H1 (cell line): ENCODE data around the gene MAP7D2. TPM values are rescaled to one million over a fixed set of nuclear protein-coding genes. Genes with fewer than 3 reads are reported as not detected.

Experiments used
- CTCF ChIA-PET: fragments of 300-600 bp; sonication (Branson Sonifier 250); formaldehyde crosslinking; loops from one replicate; lab custom pipeline; 2021; ENCODE audit not compliant: partially characterized antibody; lab: Charles Lee
- POLR2A ChIA-PET: fragments of 300-600 bp; sonication (Branson Sonifier 250); formaldehyde crosslinking; loops from one replicate; lab custom pipeline; 2021; ENCODE audit warnings: inconsistent platforms; ENCODE audit not compliant: partially characterized antibody; lab: Charles Lee
- DNase-seq, 2 experiments: peaks; one replicate each; pipeline versions ENCODE4 v3.0.0 to v3.0.0-alpha.2; 2010 to 2022; ENCODE audit warnings: low spot score in 2 of 2, low read depth in 1 of 2, mixed read lengths in 1 of 2
- FAIRE-seq: peaks from 2 replicates; lab custom pipeline; 2011; peaks lifted over from hg19 to GRCh38; lab: Jason Lieb, UNC
- H2AFZ ChIP-seq: 2 replicates; pipeline ENCODE4 v1.8.1; 2012; ENCODE audit warnings: low read length, inconsistent platforms
- H2AK5ac ChIP-seq: 2 replicates; pipeline ENCODE4 v1.6.1; 2013; ENCODE audit warnings: low read depth, low read length
- H2BK120ac ChIP-seq: replicated peaks from 2 replicates; pipeline ENCODE3; 2013; ENCODE audit warnings: low read depth, low read length, inconsistent platforms
- H2BK12ac ChIP-seq: 2 replicates; pipeline ENCODE4 v1.6.1; 2013; ENCODE audit warnings: low read depth, low read length
- H2BK15ac ChIP-seq: 2 replicates; pipeline ENCODE4 v1.6.1; 2013; ENCODE audit warnings: low read length
- H2BK20ac ChIP-seq: 2 replicates; pipeline ENCODE4 v1.6.1; 2013; ENCODE audit warnings: low read length
- H2BK5ac ChIP-seq: 2 replicates; pipeline ENCODE4 v1.6.1; 2013; ENCODE audit warnings: low read depth, low read length
- H3K14ac ChIP-seq: 2 replicates; pipeline ENCODE4 v1.6.1; 2013; ENCODE audit warnings: inconsistent platforms; ENCODE audit not compliant: insufficient read length
- H3K18ac ChIP-seq: 2 replicates; pipeline ENCODE4 v1.6.1; 2013; ENCODE audit warnings: low read length; ENCODE audit errors: extremely low read depth
- H3K23ac ChIP-seq: 2 replicates; pipeline ENCODE4 v1.6.1; 2013; ENCODE audit warnings: inconsistent platforms; ENCODE audit not compliant: insufficient read length
- H3K23me2 ChIP-seq: 2 replicates; pipeline ENCODE4 v1.6.1; 2013; ENCODE audit warnings: low read depth, low read length
- H3K27ac ChIP-seq: 2 replicates; pipeline ENCODE4 v1.6.1; 2011; ENCODE audit warnings: low read depth, low read length, inconsistent platforms
- H3K27me3 ChIP-seq, 4 experiments: replicated peaks in 1 of 4; 1 replicate in 1 of 4; 2 replicates in 3 of 4; pipeline versions ENCODE4 v1.6.1 to v1.8.1; 2011 to 2013; ENCODE audit warnings: low read length in 3 of 4, mild to moderate bottlenecking in 3 of 4, inconsistent platforms in 2 of 4, mixed read lengths in 2 of 4, moderate library complexity in 1 of 4; ENCODE audit not compliant: control insufficient read depth in 3 of 4, insufficient read depth in 3 of 4; ENCODE audit errors: extremely low read depth in 1 of 4
- H3K36me3 ChIP-seq, 4 experiments: 2 replicates each; pipeline versions ENCODE4 v1.6.1 to v1.8.1; 2011 to 2013; ENCODE audit warnings: mild to moderate bottlenecking in 4 of 4, low read length in 3 of 4, moderate library complexity in 2 of 4, control low read depth in 1 of 4, inconsistent platforms in 1 of 4; ENCODE audit not compliant: insufficient read depth in 4 of 4, control insufficient read depth in 2 of 4
- H3K4ac ChIP-seq: replicated peaks from 2 replicates; pipeline ENCODE3; 2013; ENCODE audit warnings: low read length, low read depth, mixed read lengths, inconsistent platforms; ENCODE audit not compliant: insufficient read length
- H3K4me1 ChIP-seq, 4 experiments: replicated peaks in 1 of 4; 1 replicate in 1 of 4; 2 replicates in 3 of 4; pipeline versions ENCODE4 v1.6.1 to v1.8.1; 2011 to 2013; ENCODE audit warnings: low read length in 3 of 4, inconsistent platforms in 2 of 4, mixed read lengths in 1 of 4; ENCODE audit not compliant: insufficient read depth in 4 of 4, control insufficient read depth in 3 of 4
- H3K4me2 ChIP-seq, 2 experiments: 2 replicates each; pipeline versions ENCODE4 v1.6.1 to v1.8.1; 2011 to 2013; ENCODE audit warnings: low read depth in 2 of 2, low read length in 2 of 2, control low read depth in 1 of 2, inconsistent platforms in 1 of 2, mild to moderate bottlenecking in 1 of 2; ENCODE audit not compliant: insufficient read depth in 1 of 2
- H3K4me3 ChIP-seq, 4 experiments: fragments of 200-600, 300-600 bp in 1 of 4; sonication (generic), shearing (Covaris generic), sonication (Bioruptor Twin) in 1 of 4; 2 replicates each; pipeline versions ENCODE4 v1.5.1 to v1.8.1; 2011 to 2016; ENCODE audit warnings: low read length in 4 of 4, low read depth in 3 of 4, control low read depth in 2 of 4, inconsistent platforms in 2 of 4, mild to moderate bottlenecking in 2 of 4, mixed read lengths in 1 of 4, moderate library complexity in 1 of 4; ENCODE audit not compliant: insufficient read depth in 2 of 4; ENCODE audit errors: extremely low read depth in 1 of 4
- H3K56ac ChIP-seq: replicated peaks from 2 replicates; pipeline ENCODE3; 2013; ENCODE audit warnings: low read depth, mild to moderate bottlenecking, mixed read lengths, low read length, inconsistent platforms; ENCODE audit not compliant: insufficient read length
- H3K79me1 ChIP-seq: 2 replicates; pipeline ENCODE4 v1.6.1; 2013; ENCODE audit warnings: low read depth, low read length, control low read depth
- H3K79me2 ChIP-seq, 2 experiments: 2 replicates each; pipeline versions ENCODE4 v1.6.1 to v1.8.1; 2012 to 2013; ENCODE audit warnings: low read length in 2 of 2, mild to moderate bottlenecking in 2 of 2, inconsistent platforms in 1 of 2; ENCODE audit not compliant: insufficient read depth in 2 of 2, control insufficient read depth in 1 of 2
- H3K9ac ChIP-seq, 4 experiments: replicated peaks in 1 of 4; 1 replicate in 1 of 4; 2 replicates in 3 of 4; pipeline versions ENCODE4 v1.6.1 to v1.8.1; 2011 to 2013; ENCODE audit warnings: low read depth in 3 of 4, low read length in 3 of 4, control low read depth in 2 of 4, mild to moderate bottlenecking in 2 of 4, moderate library complexity in 2 of 4, inconsistent platforms in 1 of 4; ENCODE audit errors: extremely low read depth in 1 of 4
- H3K9me3 ChIP-seq, 2 experiments: 2 replicates each; pipeline versions ENCODE4 v1.6.1 to v1.8.1; 2012 to 2013; ENCODE audit warnings: mild to moderate bottlenecking in 2 of 2, moderate library complexity in 2 of 2, control low read depth in 1 of 2, inconsistent platforms in 1 of 2, low read depth in 1 of 2, low read length in 1 of 2, mixed read lengths in 1 of 2; ENCODE audit not compliant: insufficient read depth in 2 of 2
- H4K20me1 ChIP-seq, 2 experiments: replicated peaks in 1 of 2; 2 replicates each; pipeline versions ENCODE3 to v1.8.1; 2011 to 2013; ENCODE audit warnings: inconsistent platforms in 2 of 2, low read length in 2 of 2, mild to moderate bottlenecking in 1 of 2; ENCODE audit not compliant: insufficient read depth in 2 of 2, control insufficient read depth in 1 of 2
- H4K5ac ChIP-seq: 2 replicates; pipeline ENCODE4 v1.6.1; 2013; ENCODE audit warnings: low read length, low read depth, mixed read lengths, inconsistent platforms; ENCODE audit not compliant: insufficient read length
- H4K8ac ChIP-seq: 2 replicates; pipeline ENCODE4 v1.8.0; 2013; ENCODE audit warnings: mild to moderate bottlenecking, moderate library complexity, low read length, inconsistent platforms; ENCODE audit not compliant: insufficient read depth; ENCODE audit errors: extremely low read depth
- H4K91ac ChIP-seq: replicated peaks from 2 replicates; pipeline ENCODE3; 2013; ENCODE audit warnings: low read length, mixed read lengths, inconsistent platforms; ENCODE audit not compliant: insufficient read length
- ASH2L ChIP-seq: fragments of 200-600, 300-600 bp; sonication (generic); IDR thresholded peaks from one replicate; pipeline ENCODE4 v1.7.1; 2017; ENCODE audit warnings: low read length
- BRCA1 ChIP-seq: IDR thresholded peaks from 2 replicates; pipeline ENCODE4 v1.6.1; 2012; ENCODE audit warnings: low read depth, low read length, improper control_type of control experiment
- CBX5 ChIP-seq: fragments of 300-800, 300-1000 bp; sonication (generic); IDR thresholded peaks from 2 replicates; pipeline ENCODE4 v1.7.1; 2016; ENCODE audit warnings: antibody characterized with exemption, low read length, low read depth
- CHD2 ChIP-seq: IDR thresholded peaks from 2 replicates; pipeline ENCODE4 v1.6.1; 2012; ENCODE audit warnings: low read length, improper control_type of control experiment
- RNF2 ChIP-seq: fragments of 200-900, 300-1000 bp; sonication (generic); IDR thresholded peaks from 2 replicates; pipeline ENCODE4 v1.7.1; 2016; ENCODE audit warnings: borderline replicate concordance, low read depth, mild to moderate bottlenecking, antibody characterized with exemption, low read length; ENCODE audit not compliant: poor library complexity, severe bottlenecking; ENCODE audit errors: missing control alignments
- WGBS, 2 experiments: shearing (Covaris generic) in 1 of 2; methylation state at CpG; one replicate each; pipeline versions ENCODE4 v1.1.6 to v1.1.7; 2013 to 2015; ENCODE audit warnings: low lambda C conversion rate in 2 of 2, mixed read lengths in 2 of 2, inconsistent platforms in 1 of 2, low coverage in 1 of 2, missing lambda C conversion rate in 1 of 2; ENCODE audit not compliant: insufficient replicate concordance in 2 of 2, insufficient coverage in 1 of 2, insufficient read length in 1 of 2; ENCODE audit errors: extremely low coverage in 1 of 2, missing lambda C conversion rate in 1 of 2; 5-methylcytosine and 5-hydroxymethylcytosine counted together
- polyA plus RNA-seq, 7 experiments: library from polyadenylated mRNA; depleted of rRNA in 3 of 7; stranded (reverse) in 5 of 7; unstranded in 2 of 7; fragments of >200 nt in 5 of 7; fragments of 200-250 nt in 2 of 7; gene quantifications; 1 replicate in 5 of 7; 2 replicates in 1 of 7; 4 replicates in 1 of 7; pipeline versions ENCODE4 v1.2.1 to v1.2.3, GENCODE V29; 2011 to 2013; ENCODE audit warnings: missing spikeins in 2 of 7, mixed read lengths in 2 of 7
- total RNA-seq: library from RNA; stranded (reverse); fragmentation: NEBNext Ultra II Directional; extraction: Animal tissue kit (Norgen Biotek cat#: 25700); gene quantifications from 2 replicates; pipeline ENCODE4 v1.2.1, GENCODE V29; 2021

MAP7D2 gene
- total and polyA plus RNA-seq, 2 of the 8 experiments (the other 6 are each of a cell fraction or from before 2014, with no cell fraction given): 0.65 to 0.83 TPM

GRCh38 chrX:19981947-19982346 lies 134.8 kb downstream of the MAP7D2 start:
- Histone ChIP-seq H4K20me1 (no peaks in the 10 kb centered on the region), H3K4me2 (no peak overlapping the region), H3K79me2 (peaks cover 0 to 9% of the 10 kb centered on the region in 2 experiments; a peak in 2 of 4 replicates), H2BK20ac (no peak overlapping the region), H3K18ac (no peak overlapping the region), H2AFZ (no peak overlapping the region), H3K23me2 (no peaks in the 10 kb centered on the region), H3K36me3 (no peaks in the 10 kb centered on the region), H3K27me3 (no peaks in the 10 kb centered on the region), H3K23ac (no peak overlapping the region), H2BK15ac (no peak overlapping the region), H3K9ac (no peak overlapping the region), H3K79me1 (no peaks in the 10 kb centered on the region), H3K4me3 (no peak overlapping the region), H4K91ac (no peak overlapping the region), H3K4me1 (no peaks in the 10 kb centered on the region), H4K8ac (no peak overlapping the region), H4K5ac (no peak overlapping the region), H3K14ac (no peak overlapping the region), H3K9me3 (no peaks in the 10 kb centered on the region), H2BK5ac (no peak overlapping the region), H2BK12ac (no peak overlapping the region), H2BK120ac (no peak overlapping the region), H3K56ac (no peak overlapping the region), H2AK5ac (no peak overlapping the region), H3K4ac (no peak overlapping the region), H3K27ac (no peak overlapping the region)
- ChIA-PET CTCF (no interaction called here), POLR2A (no interaction called here)
- no peak for DNase-seq
- TF ChIP-seq CBX5: no peak
- TF ChIP-seq ASH2L: no peak
- no peak for TF ChIP-seq BRCA1
- TF ChIP-seq RNF2: no peak
- no peak for TF ChIP-seq CHD2
- no peak for FAIRE-seq
- WGBS, 2 experiments: 73% methylated on average over 2 of the region's 2 CpGs; no CpG with 5 or more reads in 1 of the 2 experiments
